CD4-positive, alpha-beta T cell treated with Interleukin-6 for 4 hours (primary cell): ENCODE results near the gene KCNH5.

Source experiments
- DNase-seq: peaks from one replicate; pipeline ENCODE4 v3.0.0-alpha.2; 2020; ENCODE audit warnings: mixed read lengths

Gene KCNH5

GRCh38 chr14:63045234-63045611, at the start of gene KCNH5:
TSS of gene KCNH5 (minus strand) at chr14:63045458. CDS start at chr14:63045186, 272 bp downstream.
- no peak for DNase-seq

- DNase-seq: no peak
Observed at GRCh38 chr14:63091394-63091996, 46.2 kb upstream of the KCNH5 start.

GRCh38 chr14:63088865-63089264, 43.6 kb upstream of the KCNH5 start:
- DNase-seq: no peak

GRCh38 chr14:63078569-63078968, 33.3 kb upstream of the KCNH5 start:
- DNase-seq: no peak

GRCh38 chr14:63076488-63076887, 31.2 kb upstream of the KCNH5 start:
- no peak for DNase-seq

GRCh38 chr14:63055631-63056030, 10.4 kb upstream of the KCNH5 start:
- no peak for DNase-seq

GRCh38 chr14:63051992-63052391, 6.7 kb upstream of the KCNH5 start:
- DNase-seq: no peak

- DNase-seq: no peak
Observed at GRCh38 chr14:63051301-63051700, 6.0 kb upstream of the KCNH5 start.

- no peak for DNase-seq
Observed at GRCh38 chr14:63050694-63051093, 5.4 kb upstream of the KCNH5 start.

- DNase-seq: no peak
Observed at GRCh38 chr14:63046339-63047268, 1.3 kb upstream of the KCNH5 start.

- no peak for DNase-seq
Observed at GRCh38 chr14:63045612-63046320, 508 bp upstream of the KCNH5 start.

GRCh38 chr14:63039866-63040265, 5.4 kb downstream of the KCNH5 start:
- DNase-seq: no peak

GRCh38 chr14:63032641-63033040, 12.6 kb downstream of the KCNH5 start:
- DNase-seq: no peak

- no peak for DNase-seq
Observed at GRCh38 chr14:63032076-63032475, 13.2 kb downstream of the KCNH5 start.

GRCh38 chr14:63030113-63030512, 15.1 kb downstream of the KCNH5 start:
- no peak for DNase-seq

GRCh38 chr14:63027719-63028118, 17.5 kb downstream of the KCNH5 start:
- no peak for DNase-seq

- DNase-seq: no peak
Observed at GRCh38 chr14:63026491-63026890, 18.8 kb downstream of the KCNH5 start.

- no peak for DNase-seq
Observed at GRCh38 chr14:63014621-63015020, 30.6 kb downstream of the KCNH5 start.

GRCh38 chr14:63012171-63012570, 33.1 kb downstream of the KCNH5 start:
- DNase-seq: no peak

GRCh38 chr14:63011623-63012022, 33.6 kb downstream of the KCNH5 start:
- DNase-seq: no peak

GRCh38 chr14:63009495-63009894, 35.8 kb downstream of the KCNH5 start:
- DNase-seq: no peak

- DNase-seq: no peak
Observed at GRCh38 chr14:63006531-63006930, 38.7 kb downstream of the KCNH5 start.

GRCh38 chr14:62994096-62994495, 51.2 kb downstream of the KCNH5 start:
- DNase-seq: no peak

- DNase-seq: no peak
Observed at GRCh38 chr14:62988967-62989366, 56.3 kb downstream of the KCNH5 start.
